ENCODE data around the gene PKP2. TPM values are rescaled to one million over a fixed set of nuclear protein-coding genes. Genes with fewer than 3 reads are reported as not detected.
A peak's percentile ranks its signal among the peaks of the same experiment; 100 is the strongest.

Gene PKP2
- total and polyA plus RNA-seq, 11 donors = 111 to 576 (median 368) TPM

DNA sequence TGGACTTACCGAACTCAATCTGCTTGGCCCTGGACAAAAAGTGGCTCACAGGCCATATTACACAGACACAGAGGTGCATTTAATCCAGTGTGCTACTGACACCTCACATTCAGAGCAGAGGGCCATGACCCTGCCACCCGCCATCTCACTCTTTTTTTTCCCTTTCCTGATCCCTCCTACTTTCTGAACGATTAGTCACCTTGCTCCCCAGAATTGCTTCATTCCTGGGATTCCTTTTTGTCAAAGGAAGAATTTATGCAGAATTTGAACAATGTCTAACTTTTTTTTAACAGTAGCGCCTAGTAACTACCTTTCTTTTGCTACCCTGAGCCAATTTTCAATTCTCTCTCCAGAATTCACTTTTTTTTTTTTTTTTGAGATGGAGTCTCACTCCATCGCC is 4.6 kb downstream of the PKP2 start:
- WGBS, 4 donors = 33 to 41% (median 40%) methylated on average over 5 of the region's 5 CpGs
- H3K9me3 ChIP-seq = no peaks in the 10 kb centered on the region
- H3K4me3 ChIP-seq = peak overlapping the region in 8 of 12 donors; percentile 61 to 96 (median 78)
- H3K27me3 ChIP-seq = peaks cover 0 to 26% (median 5%) of the 10 kb centered on the region in 9 donors
- peak overlapping the region; percentile 12 to 94 (median 84) for H3K27ac ChIP-seq
- peaks cover 0 to 29% (median 3%) of the 10 kb centered on the region in 12 donors for H3K4me1 ChIP-seq
- H3K36me3 ChIP-seq = no peaks in the 10 kb centered on the region
- no peak for DNase-seq
- no peak for ATAC-seq
- TF ChIP-seq, protein P1, sequence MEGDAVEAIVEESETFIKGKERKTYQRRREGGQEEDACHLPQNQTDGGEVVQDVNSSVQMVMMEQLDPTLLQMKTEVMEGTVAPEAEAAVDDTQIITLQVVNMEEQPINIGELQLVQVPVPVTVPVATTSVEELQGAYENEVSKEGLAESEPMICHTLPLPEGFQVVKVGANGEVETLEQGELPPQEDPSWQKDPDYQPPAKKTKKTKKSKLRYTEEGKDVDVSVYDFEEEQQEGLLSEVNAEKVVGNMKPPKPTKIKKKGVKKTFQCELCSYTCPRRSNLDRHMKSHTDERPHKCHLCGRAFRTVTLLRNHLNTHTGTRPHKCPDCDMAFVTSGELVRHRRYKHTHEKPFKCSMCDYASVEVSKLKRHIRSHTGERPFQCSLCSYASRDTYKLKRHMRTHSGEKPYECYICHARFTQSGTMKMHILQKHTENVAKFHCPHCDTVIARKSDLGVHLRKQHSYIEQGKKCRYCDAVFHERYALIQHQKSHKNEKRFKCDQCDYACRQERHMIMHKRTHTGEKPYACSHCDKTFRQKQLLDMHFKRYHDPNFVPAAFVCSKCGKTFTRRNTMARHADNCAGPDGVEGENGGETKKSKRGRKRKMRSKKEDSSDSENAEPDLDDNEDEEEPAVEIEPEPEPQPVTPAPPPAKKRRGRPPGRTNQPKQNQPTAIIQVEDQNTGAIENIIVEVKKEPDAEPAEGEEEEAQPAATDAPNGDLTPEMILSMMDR (IDR thresholded peaks at IDR 0.05) = no peak
- TF ChIP-seq POLR2A (IDR thresholded peaks at IDR 0.05) = no peak
- intact Hi-C loops (cut with DNase I) = loop anchor here in 2 of 10 donors (10.0 kb wide), 2 partner anchors 87 to 107 kb away; no protein-coding TSS in a partner anchor

DNA sequence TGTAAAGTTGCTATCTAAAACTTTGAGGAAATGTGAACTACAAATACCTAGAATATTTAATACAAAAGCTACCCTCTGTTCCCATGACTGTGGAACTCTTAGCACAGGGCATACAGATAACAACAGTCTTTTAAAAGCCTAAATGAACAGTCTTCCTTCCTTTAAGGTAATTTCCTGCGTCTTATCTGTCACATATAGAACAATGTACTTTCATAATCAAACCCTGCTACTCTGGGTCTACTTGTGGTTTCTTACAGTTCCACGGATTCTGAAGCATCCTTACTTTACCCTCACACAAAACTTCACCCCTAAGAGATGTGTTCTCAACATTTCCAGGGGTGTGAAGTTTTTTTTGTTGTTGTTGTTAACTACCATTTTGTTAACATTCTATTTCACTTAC is 5.1 kb downstream of the PKP2 start:
- Histone ChIP-seq H3K27me3 (peaks cover 0 to 26% (median 5%) of the 10 kb centered on the region in 9 donors), H3K4me1 (peaks cover 0 to 32% (median 3%) of the 10 kb centered on the region in 12 donors), H3K27ac (peak overlapping the region; percentile 12 to 94 (median 84)), H3K36me3 (no peaks in the 10 kb centered on the region), H3K4me3 (peak overlapping the region in 8 of 12 donors; percentile 14 to 96 (median 74)), H3K9me3 (no peaks in the 10 kb centered on the region)
- intact Hi-C loops (cut with DNase I) = loop anchor here in 2 of 10 donors (10.0 kb wide), 2 partner anchors 87 to 107 kb away; no protein-coding TSS in a partner anchor
- 14 to 18% (median 16%) methylated on average over 2 of the region's 2 CpGs for WGBS, 4 donors
- TF ChIP-seq POLR2A (IDR thresholded peaks at IDR 0.05) = no peak
- TF ChIP-seq, protein P1 (IDR thresholded peaks at IDR 0.05) = no peak
- ATAC-seq = no peak
- DNase-seq = no peak

- no peaks in the 10 kb centered on the region for H3K36me3 ChIP-seq
- WGBS, 4 donors = 32 to 43% (median 36%) methylated on average over 5 of the region's 5 CpGs
- H3K9me3 ChIP-seq = no peaks in the 10 kb centered on the region
- H3K27me3 ChIP-seq = peaks cover 0 to 5% (median 0%) of the 10 kb centered on the region in 9 donors
- DNase-seq (no peak), ATAC-seq (no peak)
- H3K4me1 ChIP-seq = peaks cover 0 to 47% (median 4%) of the 10 kb centered on the region in 12 donors
- intact Hi-C loops (cut with DNase I) = loop anchor here in 1 of 10 donors (5.0 kb wide), 1 partner anchor 37 kb away; no protein-coding TSS in a partner anchor
- H3K27ac ChIP-seq = peak overlapping the region in 11 of 12 donors; percentile 15 to 90 (median 32)
- peak overlapping the region in 2 of 12 donors; percentile 6 to 10 for H3K4me3 ChIP-seq
- no peak for TF ChIP-seq POLR2A (IDR thresholded peaks at IDR 0.05)
- TF ChIP-seq, protein P1 (IDR thresholded peaks at IDR 0.05) = no peak
Measured at GRCh38 chr12:32889011-32889760, 7.4 kb downstream of the PKP2 start.

GRCh38 chr12:32887058-32887457 is 9.5 kb downstream of the PKP2 start:
- DNase-seq = no peak
- Histone ChIP-seq H3K27me3 (no peaks in the 10 kb centered on the region), H3K4me1 (peaks cover 0 to 56% (median 4%) of the 10 kb centered on the region in 12 donors), H3K4me3 (no peak overlapping the region), H3K36me3 (no peaks in the 10 kb centered on the region), H3K27ac (peak overlapping the region in 10 of 12 donors; percentile 1 to 90 (median 50)), H3K9me3 (no peaks in the 10 kb centered on the region)
- TF ChIP-seq POLR2A (IDR thresholded peaks at IDR 0.05) = no peak
- TF ChIP-seq, protein P1 (IDR thresholded peaks at IDR 0.05) = no peak
- intact Hi-C loops (cut with DNase I) = loop anchor here in 1 of 10 donors (5.0 kb wide), 1 partner anchor 35 kb away; no protein-coding TSS in a partner anchor
- ATAC-seq = peak in 3 of 4 donors; percentile 43 to 50 (median 49)
- WGBS, 4 donors = 42 to 50% (median 48%) methylated on average over 3 of the region's 3 CpGs
